GM13976 (cell line): ENCODE measurements around the gene PLEKHA1.

Experiments
- DNase-seq: peaks from one replicate; pipeline ENCODE4 v3.0.0; 2012; ENCODE audit warnings: low spot score
- CTCF ChIP-seq: IDR thresholded peaks from 2 replicates; pipeline ENCODE4 v1.5.1; 2012; ENCODE audit warnings: borderline replicate concordance, mild to moderate bottlenecking; ENCODE audit not compliant: insufficient read depth; ENCODE audit errors: extremely low read depth, missing control alignments, control extremely low read depth
- in situ Hi-C: fragments of 300-500 bp; cut with MboI; formaldehyde crosslinking; loops from one replicate; pipeline ENCODE4 v1.12.0; 2022; ENCODE audit warnings: low sequenced_read_pairs, mixed read lengths, inconsistent platforms; ENCODE audit not compliant: unreplicated experiment

Gene PLEKHA1

GRCh38 chr10:122454071-122454470 lies 79.6 kb downstream of the PLEKHA1 start:
- in situ Hi-C loops = no loop called here
- no peak for TF ChIP-seq CTCF
- no peak for DNase-seq

- in situ Hi-C loops = no loop called here
- DNase-seq = no peak
- no peak for TF ChIP-seq CTCF
Measured at GRCh38 chr10:122454603-122455080, 80.1 kb downstream of the PLEKHA1 start, which contains the start of gene ARMS2. TSS of gene ARMS2 (plus strand) at chr10:122454653. CDS start at chr10:122454728, 75 bp downstream.

GRCh38 chr10:122455376-122456079 lies 81.0 kb downstream of the PLEKHA1 start:
- no peak for DNase-seq
- no peak for TF ChIP-seq CTCF
- in situ Hi-C loops = no loop called here

- in situ Hi-C loops = no loop called here
- no peak for TF ChIP-seq CTCF
- DNase-seq = no peak
Measured at GRCh38 chr10:122457934-122458333, 83.4 kb downstream of the PLEKHA1 start.

GRCh38 chr10:122458693-122459092 lies 84.2 kb downstream of the PLEKHA1 start:
- in situ Hi-C loops = no loop called here
- TF ChIP-seq CTCF = no peak
- no peak for DNase-seq

GRCh38 chr10:122459561-122460273 lies 85.2 kb downstream of the PLEKHA1 start:
- no peak for TF ChIP-seq CTCF
- DNase-seq = no peak
- in situ Hi-C loops = no loop called here
